GM23338 (cell line): ENCODE data around the gene ITGA1.

Source experiments
- EZH2 ChIP-seq: fragments of 200-600 bp; sonication (generic); IDR thresholded peaks from one replicate; pipeline ENCODE4 v1.8.0; 2017; ENCODE audit warnings: antibody characterized with exemption, mild to moderate bottlenecking, low read depth; ENCODE audit not compliant: unreplicated experiment
- JUNB ChIP-seq: IDR thresholded peaks from one replicate; pipeline ENCODE4 v1.6.1; 2016; ENCODE audit warnings: antibody characterized with exemption; ENCODE audit not compliant: unreplicated experiment
- POLR2AphosphoS5 ChIP-seq: IDR thresholded peaks from 2 replicates; pipeline ENCODE4 v1.6.1; 2016; ENCODE audit warnings: antibody characterized with exemption, low read depth
- TF ChIP-seq, protein P1 (sequence below), 2 experiments: fragments of 200-600 bp in 1 of 2; sonication (generic) in 1 of 2; conservative IDR thresholded peaks; 2 replicates each; pipeline versions ENCODE4 v1.5.1 to v1.6.1; 2016 to 2017; ENCODE audit warnings: antibody characterized with exemption in 2 of 2, low read depth in 2 of 2, mild to moderate bottlenecking in 2 of 2, moderate library complexity in 1 of 2
- TF ChIP-seq, protein P2 (sequence below): IDR thresholded peaks from one replicate; pipeline ENCODE4 v1.6.1; 2018; ENCODE audit warnings: antibody characterized with exemption; ENCODE audit not compliant: unreplicated experiment

DNA sequence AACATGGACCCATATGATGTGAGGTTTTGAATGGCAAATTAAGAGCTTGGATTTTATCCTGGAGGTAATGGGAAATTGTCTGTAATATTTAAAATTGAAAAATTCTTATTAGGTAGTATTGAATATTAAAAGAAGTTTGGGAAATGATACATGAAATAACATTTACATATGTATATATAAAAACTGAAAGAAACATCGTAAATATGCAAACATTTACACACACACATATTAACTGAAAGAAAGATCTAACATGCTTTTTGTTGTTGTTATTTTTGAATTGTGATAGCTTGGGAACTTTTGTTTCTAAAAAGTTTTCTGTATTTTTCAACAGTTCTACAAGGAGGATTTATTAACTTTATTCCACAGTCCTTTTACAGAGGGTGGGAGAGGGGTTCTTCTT lies 118.6 kb downstream of the ITGA1 start:
- TF ChIP-seq, protein P1, sequence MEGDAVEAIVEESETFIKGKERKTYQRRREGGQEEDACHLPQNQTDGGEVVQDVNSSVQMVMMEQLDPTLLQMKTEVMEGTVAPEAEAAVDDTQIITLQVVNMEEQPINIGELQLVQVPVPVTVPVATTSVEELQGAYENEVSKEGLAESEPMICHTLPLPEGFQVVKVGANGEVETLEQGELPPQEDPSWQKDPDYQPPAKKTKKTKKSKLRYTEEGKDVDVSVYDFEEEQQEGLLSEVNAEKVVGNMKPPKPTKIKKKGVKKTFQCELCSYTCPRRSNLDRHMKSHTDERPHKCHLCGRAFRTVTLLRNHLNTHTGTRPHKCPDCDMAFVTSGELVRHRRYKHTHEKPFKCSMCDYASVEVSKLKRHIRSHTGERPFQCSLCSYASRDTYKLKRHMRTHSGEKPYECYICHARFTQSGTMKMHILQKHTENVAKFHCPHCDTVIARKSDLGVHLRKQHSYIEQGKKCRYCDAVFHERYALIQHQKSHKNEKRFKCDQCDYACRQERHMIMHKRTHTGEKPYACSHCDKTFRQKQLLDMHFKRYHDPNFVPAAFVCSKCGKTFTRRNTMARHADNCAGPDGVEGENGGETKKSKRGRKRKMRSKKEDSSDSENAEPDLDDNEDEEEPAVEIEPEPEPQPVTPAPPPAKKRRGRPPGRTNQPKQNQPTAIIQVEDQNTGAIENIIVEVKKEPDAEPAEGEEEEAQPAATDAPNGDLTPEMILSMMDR (conservative IDR thresholded peaks at IDR 0.05; ENCODE audit: low read depth in 2 of 2), result no peak
- TF ChIP-seq EZH2 (no peak), JUNB (no peak), POLR2AphosphoS5 (no peak)
- TF ChIP-seq, protein P2, sequence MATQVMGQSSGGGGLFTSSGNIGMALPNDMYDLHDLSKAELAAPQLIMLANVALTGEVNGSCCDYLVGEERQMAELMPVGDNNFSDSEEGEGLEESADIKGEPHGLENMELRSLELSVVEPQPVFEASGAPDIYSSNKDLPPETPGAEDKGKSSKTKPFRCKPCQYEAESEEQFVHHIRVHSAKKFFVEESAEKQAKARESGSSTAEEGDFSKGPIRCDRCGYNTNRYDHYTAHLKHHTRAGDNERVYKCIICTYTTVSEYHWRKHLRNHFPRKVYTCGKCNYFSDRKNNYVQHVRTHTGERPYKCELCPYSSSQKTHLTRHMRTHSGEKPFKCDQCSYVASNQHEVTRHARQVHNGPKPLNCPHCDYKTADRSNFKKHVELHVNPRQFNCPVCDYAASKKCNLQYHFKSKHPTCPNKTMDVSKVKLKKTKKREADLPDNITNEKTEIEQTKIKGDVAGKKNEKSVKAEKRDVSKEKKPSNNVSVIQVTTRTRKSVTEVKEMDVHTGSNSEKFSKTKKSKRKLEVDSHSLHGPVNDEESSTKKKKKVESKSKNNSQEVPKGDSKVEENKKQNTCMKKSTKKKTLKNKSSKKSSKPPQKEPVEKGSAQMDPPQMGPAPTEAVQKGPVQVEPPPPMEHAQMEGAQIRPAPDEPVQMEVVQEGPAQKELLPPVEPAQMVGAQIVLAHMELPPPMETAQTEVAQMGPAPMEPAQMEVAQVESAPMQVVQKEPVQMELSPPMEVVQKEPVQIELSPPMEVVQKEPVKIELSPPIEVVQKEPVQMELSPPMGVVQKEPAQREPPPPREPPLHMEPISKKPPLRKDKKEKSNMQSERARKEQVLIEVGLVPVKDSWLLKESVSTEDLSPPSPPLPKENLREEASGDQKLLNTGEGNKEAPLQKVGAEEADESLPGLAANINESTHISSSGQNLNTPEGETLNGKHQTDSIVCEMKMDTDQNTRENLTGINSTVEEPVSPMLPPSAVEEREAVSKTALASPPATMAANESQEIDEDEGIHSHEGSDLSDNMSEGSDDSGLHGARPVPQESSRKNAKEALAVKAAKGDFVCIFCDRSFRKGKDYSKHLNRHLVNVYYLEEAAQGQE, result no peak
